Left lung (tissue), 10 donors: ENCODE data around the gene MTFR1L. TPM values are rescaled to one million over a fixed set of nuclear protein-coding genes. Genes with fewer than 3 reads are reported as not detected.
"Not testable (repeated sequence)": the region's sequence is repeated elsewhere in the genome, so short reads cannot be mapped to it uniquely, and the experiment has no call there.

ENCODE experiments used
- ATAC-seq: fragments of 200-7000 bp; cut with Tn5 transposase; one replicate; pipeline ENCODE4 v1.9.1; 2020; ENCODE audit warnings: moderate library complexity
- DNase-seq, 4 donors: peaks; one replicate each; pipeline ENCODE4 v3.0.0-alpha.2; 2013 to 2020
- H3K27ac ChIP-seq, 2 donors: fragments of 200-600 bp; sonication (generic) in 1 of 2; one replicate each; pipeline versions ENCODE4 v1.5.0 to v1.8.0; 2020 to 2021
- H3K27me3 ChIP-seq, 2 donors: fragments of 200-600 bp; sonication (generic) in 1 of 2; one replicate each; pipeline versions ENCODE4 v1.5.0 to v1.8.0; 2020 to 2021
- H3K36me3 ChIP-seq, 2 donors: fragments of 200-600 bp; sonication (generic) in 1 of 2; one replicate each; pipeline versions ENCODE4 v1.5.0 to v1.8.0; 2020 to 2021
- H3K4me1 ChIP-seq, 2 donors: fragments of 200-600 bp; one replicate each; pipeline ENCODE4 v1.8.0; 2021
- H3K4me3 ChIP-seq, 2 donors: fragments of 200-600 bp; sonication (generic) in 1 of 2; one replicate each; pipeline versions ENCODE4 v1.5.0 to v1.8.0; 2020 to 2021; ENCODE audit warnings: mild to moderate bottlenecking in 1 of 2
- H3K9me3 ChIP-seq, 2 donors: fragments of 200-600 bp; sonication (generic) in 1 of 2; one replicate each; pipeline versions ENCODE4 v1.5.0 to v1.8.0; 2020 to 2021
- intact Hi-C, 2 donors: fragments of 100-400 bp; cut with DNase I; formaldehyde crosslinking; loops; one replicate each; pipeline versions ENCODE4 v1.11.2 to v1.14.2; 2022
- polyA plus RNA-seq, 6 donors: library from polyadenylated mRNA; unstranded; fragments of 120-200 nt; gene quantifications; one replicate each; pipeline ENCODE4 v1.2.1, GENCODE V29; 2013; ENCODE audit not compliant: insufficient read length in 6 of 6
- total RNA-seq, 2 donors: library from RNA; stranded (reverse); fragmentation: NEBNext Ultra II Directional; extraction: Animal tissue kit (Norgen Biotek cat#: 25700); gene quantifications; one replicate each; pipeline ENCODE4 v1.2.1, GENCODE V29; 2021
- TF ChIP-seq, protein P1 (sequence below), 2 donors: fragments of 200-600 bp; sonication (generic) in 1 of 2; IDR thresholded peaks; one replicate each; pipeline versions ENCODE4 v1.5.0 to v1.8.0; 2021; ENCODE audit warnings: antibody characterized with exemption in 2 of 2
- donor health status: DM: no; HTN: yes; CAD: no.
- donor health status: DM: no; HTN: no; CAD: no.

MTFR1L gene
- total and polyA plus RNA-seq, 8 donors = 44.5 to 88.4 (median 79.3) TPM

DNA sequence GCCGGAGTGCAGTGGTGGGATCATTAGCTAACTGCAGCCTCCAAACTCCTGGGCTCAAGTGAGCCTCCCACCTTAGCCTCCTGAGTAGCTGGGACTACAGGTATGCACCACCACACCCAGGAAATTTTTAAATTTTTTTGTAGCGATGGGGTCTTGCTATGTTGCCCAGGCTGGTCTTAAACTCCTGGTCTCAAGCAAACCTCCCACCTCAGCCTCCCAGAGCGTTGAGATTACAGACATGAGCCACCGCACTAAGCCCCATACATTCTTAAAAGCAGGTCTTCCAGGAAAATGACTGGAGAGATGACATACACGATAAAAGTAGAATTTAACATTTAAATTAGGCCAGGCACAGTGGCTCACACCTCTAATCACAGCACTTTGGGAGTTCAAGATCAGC is 13.4 kb downstream of the MTFR1L start:
- no peak for ATAC-seq
- Histone ChIP-seq H3K36me3 (peaks cover 0 to 73% of the 10 kb centered on the region in 2 donors), H3K27me3 (no peaks in the 10 kb centered on the region), H3K4me1 (no peaks in the 10 kb centered on the region), H3K27ac (no peak overlapping the region), H3K4me3 (no peak overlapping the region), H3K9me3 (no peaks in the 10 kb centered on the region)
- DNase-seq = no peak
- TF ChIP-seq, protein P1, sequence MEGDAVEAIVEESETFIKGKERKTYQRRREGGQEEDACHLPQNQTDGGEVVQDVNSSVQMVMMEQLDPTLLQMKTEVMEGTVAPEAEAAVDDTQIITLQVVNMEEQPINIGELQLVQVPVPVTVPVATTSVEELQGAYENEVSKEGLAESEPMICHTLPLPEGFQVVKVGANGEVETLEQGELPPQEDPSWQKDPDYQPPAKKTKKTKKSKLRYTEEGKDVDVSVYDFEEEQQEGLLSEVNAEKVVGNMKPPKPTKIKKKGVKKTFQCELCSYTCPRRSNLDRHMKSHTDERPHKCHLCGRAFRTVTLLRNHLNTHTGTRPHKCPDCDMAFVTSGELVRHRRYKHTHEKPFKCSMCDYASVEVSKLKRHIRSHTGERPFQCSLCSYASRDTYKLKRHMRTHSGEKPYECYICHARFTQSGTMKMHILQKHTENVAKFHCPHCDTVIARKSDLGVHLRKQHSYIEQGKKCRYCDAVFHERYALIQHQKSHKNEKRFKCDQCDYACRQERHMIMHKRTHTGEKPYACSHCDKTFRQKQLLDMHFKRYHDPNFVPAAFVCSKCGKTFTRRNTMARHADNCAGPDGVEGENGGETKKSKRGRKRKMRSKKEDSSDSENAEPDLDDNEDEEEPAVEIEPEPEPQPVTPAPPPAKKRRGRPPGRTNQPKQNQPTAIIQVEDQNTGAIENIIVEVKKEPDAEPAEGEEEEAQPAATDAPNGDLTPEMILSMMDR (IDR thresholded peaks at IDR 0.05) = no peak
- intact Hi-C loops = no loop called here

DNA sequence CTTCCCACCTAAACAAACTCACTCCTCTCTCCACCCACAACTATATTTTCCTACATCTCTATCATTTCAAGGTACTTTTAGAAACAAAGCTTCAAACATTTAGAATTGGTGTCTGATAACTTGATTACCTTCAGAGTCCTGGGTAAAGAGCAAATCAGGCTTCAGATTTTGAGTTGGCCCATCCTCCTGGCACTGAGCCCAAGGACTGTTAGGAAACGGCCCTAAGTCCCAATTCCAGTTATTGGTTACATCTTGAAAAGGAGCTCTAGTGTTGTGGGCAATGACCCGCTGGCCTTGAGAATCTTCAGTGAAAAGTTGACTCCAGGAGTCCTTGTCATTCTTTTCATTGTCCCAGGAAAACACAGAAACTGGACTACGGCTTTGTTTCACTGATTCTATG is 15.1 kb downstream of the MTFR1L start:
- intact Hi-C loops = no loop called here
- DNase-seq (no peak), ATAC-seq (no peak)
- H3K27ac ChIP-seq = no peak overlapping the region
- no peak overlapping the region for H3K4me3 ChIP-seq
- H3K9me3 ChIP-seq = no peaks in the 10 kb centered on the region
- TF ChIP-seq, protein P1 (IDR thresholded peaks at IDR 0.05) = no peak
- no peaks in the 10 kb centered on the region for H3K4me1 ChIP-seq
- no peaks in the 10 kb centered on the region for H3K27me3 ChIP-seq
- H3K36me3 ChIP-seq = peaks cover 0 to 55% of the 10 kb centered on the region in 2 donors

DNA sequence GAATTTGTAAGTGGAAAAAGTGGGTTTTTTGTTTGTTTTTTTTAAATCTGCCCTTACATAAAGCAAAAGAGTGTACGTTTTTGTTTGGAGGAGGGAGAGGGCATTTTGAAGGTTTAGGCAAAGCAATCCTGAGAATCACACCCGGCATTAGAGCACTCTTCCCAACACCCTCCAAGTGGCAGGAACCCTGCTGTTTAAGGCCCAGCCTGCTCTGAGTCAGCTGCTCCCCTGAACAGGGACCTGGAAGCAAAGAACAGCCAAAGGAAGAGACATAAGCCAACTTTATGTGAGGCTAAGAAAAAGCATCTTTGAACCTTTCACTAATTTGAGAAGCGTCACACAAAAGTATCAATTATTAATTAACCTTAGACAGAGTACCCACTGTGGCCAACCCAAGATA is 16.9 kb downstream of the MTFR1L start:
- Histone ChIP-seq H3K4me3 (no peak overlapping the region), H3K27me3 (no peaks in the 10 kb centered on the region), H3K4me1 (no peaks in the 10 kb centered on the region), H3K9me3 (no peaks in the 10 kb centered on the region), H3K27ac (no peak overlapping the region), H3K36me3 (peaks cover 0 to 37% of the 10 kb centered on the region in 2 donors)
- TF ChIP-seq, protein P1 (IDR thresholded peaks at IDR 0.05) = no peak
- DNase-seq = no peak
- ATAC-seq = no peak
- intact Hi-C loops = no loop called here

GRCh38 chr1:25837262-25837875 is 17.6 kb downstream of the MTFR1L start:
- no peaks in the 10 kb centered on the region for H3K27me3 ChIP-seq
- no peaks in the 10 kb centered on the region for H3K4me1 ChIP-seq
- H3K4me3 ChIP-seq = no peak overlapping the region
- H3K27ac ChIP-seq = no peak overlapping the region
- intact Hi-C loops = no loop called here
- DNase-seq (no peak), ATAC-seq (peak; percentile 91)
- TF ChIP-seq, protein P1 (IDR thresholded peaks at IDR 0.05) = peak in 1 of 2 donors; percentile 18
- no peaks in the 10 kb centered on the region for H3K9me3 ChIP-seq
- peaks cover 0 to 31% of the 10 kb centered on the region in 2 donors for H3K36me3 ChIP-seq

- H3K27ac ChIP-seq, H3K9me3 ChIP-seq, H3K27me3 ChIP-seq, H3K4me3 ChIP-seq, H3K36me3 ChIP-seq, H3K4me1 ChIP-seq, ATAC-seq, intact Hi-C loops, DNase-seq: not testable (repeated sequence)
Observed at GRCh38 chr1:25839808-25840207, 20.1 kb downstream of the MTFR1L start.

GRCh38 chr1:25843483-25843882 is 23.7 kb downstream of the MTFR1L start:
- intact Hi-C loops = no loop called here
- TF ChIP-seq, protein P1 (IDR thresholded peaks at IDR 0.05) = no peak
- Histone ChIP-seq H3K36me3 (no peaks in the 10 kb centered on the region), H3K4me1 (no peaks in the 10 kb centered on the region), H3K9me3 (no peaks in the 10 kb centered on the region), H3K27ac (no peak overlapping the region), H3K27me3 (no peaks in the 10 kb centered on the region), H3K4me3 (no peak overlapping the region)
- DNase-seq = no peak
- no peak for ATAC-seq
